IMR-90 (cell line): ENCODE data around the gene SWI5. TPM values are rescaled to one million over a fixed set of nuclear protein-coding genes. Genes with fewer than 3 reads are reported as not detected.
"Not testable (repeated sequence)": the region's sequence is repeated elsewhere in the genome, so short reads cannot be mapped to it uniquely, and the experiment has no call there.

ENCODE experiments used
- ATAC-seq: fragments of 200-7000 bp; cut with Tn5 transposase; 2 replicates; pipeline ENCODE4 v1.9.1; 2020; ENCODE audit warnings: low read depth, mild to moderate bottlenecking, moderate library complexity
- BruUV-seq: library from RNA; stranded (reverse); fragments of 400-500 nt; replicated peaks from 2 replicates; lab custom pipeline; 2021; lab: Mats Ljungman, UMichigan
- CTCF ChIA-PET: fragments of 300-600 bp; formaldehyde crosslinking; extraction: SDS; loops from one replicate; lab custom pipeline; 2021; ENCODE audit warnings: antibody characterized with exemption; lab: Yijun Ruan, JAX
- POLR2A ChIA-PET: fragments of 300-600 bp; sonication (Branson Sonifier 250); formaldehyde crosslinking; loops from one replicate; lab custom pipeline; 2022; ENCODE audit warnings: antibody characterized with exemption; ENCODE audit not compliant: unreplicated experiment; lab: Charles Lee
- DNase-seq: peaks from one replicate; pipeline ENCODE4 v3.0.0; 2013
- H2AFZ ChIP-seq: replicated peaks from 2 replicates; pipeline ENCODE3; 2013; ENCODE audit warnings: low read length, mild to moderate bottlenecking; ENCODE audit not compliant: poor library complexity
- H2AK5ac ChIP-seq: 2 replicates; pipeline ENCODE4 v1.6.1; 2013; ENCODE audit warnings: low read depth, low read length, inconsistent platforms
- H2AK9ac ChIP-seq: replicated peaks from 2 replicates; pipeline ENCODE3; 2013; ENCODE audit warnings: mild to moderate bottlenecking, low read depth, low read length, moderate library complexity; ENCODE audit not compliant: poor library complexity
- H2BK120ac ChIP-seq: 2 replicates; pipeline ENCODE4 v1.6.1; 2013; ENCODE audit warnings: low read depth, low read length, inconsistent platforms
- H2BK15ac ChIP-seq: 3 replicates; pipeline ENCODE4 v1.6.1; 2013; ENCODE audit warnings: low read depth, low read length, inconsistent platforms
- H2BK20ac ChIP-seq: 2 replicates; pipeline ENCODE4 v1.6.1; 2013; ENCODE audit warnings: low read depth, mild to moderate bottlenecking, inconsistent platforms, low read length, moderate library complexity
- H2BK5ac ChIP-seq: 2 replicates; pipeline ENCODE4 v1.6.1; 2013; ENCODE audit warnings: mild to moderate bottlenecking, low read depth, low read length, inconsistent platforms; ENCODE audit not compliant: poor library complexity, severe bottlenecking
- H3K14ac ChIP-seq: replicated peaks from 2 replicates; pipeline ENCODE4 v1.6.1; 2013; ENCODE audit warnings: low read depth, low read length, inconsistent platforms
- H3K18ac ChIP-seq: 2 replicates; pipeline ENCODE4 v1.6.1; 2013; ENCODE audit warnings: low read depth, low read length, control low read depth
- H3K23ac ChIP-seq: 2 replicates; pipeline ENCODE4 v1.6.1; 2013; ENCODE audit warnings: low read depth, low read length, inconsistent platforms
- H3K27ac ChIP-seq: 2 replicates; pipeline ENCODE4 v1.5.1; 2013; ENCODE audit warnings: mild to moderate bottlenecking, control low read depth, low read length; ENCODE audit not compliant: insufficient read depth
- H3K27me3 ChIP-seq: 2 replicates; pipeline ENCODE4 v1.6.1; 2013; ENCODE audit warnings: low read length; ENCODE audit not compliant: control insufficient read depth, insufficient read depth
- H3K36me3 ChIP-seq: 2 replicates; pipeline ENCODE4 v1.6.1; 2013; ENCODE audit warnings: low read length, mixed read lengths; ENCODE audit not compliant: control insufficient read depth, insufficient read depth
- H3K4ac ChIP-seq: 2 replicates; pipeline ENCODE4 v1.6.1; 2013; ENCODE audit warnings: low read depth, low read length, inconsistent platforms
- H3K4me1 ChIP-seq: 2 replicates; pipeline ENCODE4 v1.6.1; 2013; ENCODE audit warnings: low read length, mixed read lengths; ENCODE audit not compliant: control insufficient read depth, insufficient read depth
- H3K4me2 ChIP-seq: 2 replicates; pipeline ENCODE4 v1.6.1; 2013; ENCODE audit warnings: low read depth, mild to moderate bottlenecking, control low read depth, low read length, moderate library complexity
- H3K4me3 ChIP-seq: 2 replicates; pipeline ENCODE4 v1.5.1; 2013; ENCODE audit warnings: low read depth, mild to moderate bottlenecking, control low read depth, low read length, moderate library complexity; ENCODE audit not compliant: insufficient read depth
- H3K56ac ChIP-seq: 2 replicates; pipeline ENCODE4 v1.6.1; 2013; ENCODE audit warnings: low read length, inconsistent platforms; ENCODE audit not compliant: insufficient read depth; ENCODE audit errors: extremely low read depth
- H3K79me1 ChIP-seq, 2 experiments: 2 replicates each; pipeline ENCODE4 v1.6.1; 2013; ENCODE audit warnings: low read length in 2 of 2, inconsistent platforms in 1 of 2, low read depth in 1 of 2
- H3K9ac ChIP-seq: 2 replicates; pipeline ENCODE4 v1.6.1; 2013; ENCODE audit warnings: low read depth, low read length, control low read depth
- H3K9me1 ChIP-seq: 2 replicates; pipeline ENCODE4 v1.6.1; 2013; ENCODE audit warnings: low read length, inconsistent platforms; ENCODE audit not compliant: insufficient read depth
- H3K9me3 ChIP-seq: 2 replicates; pipeline ENCODE4 v1.6.1; 2013; ENCODE audit warnings: low read length; ENCODE audit not compliant: control insufficient read depth, insufficient read depth
- H4K20me1 ChIP-seq: 2 replicates; pipeline ENCODE4 v1.6.1; 2013; ENCODE audit warnings: low read length, inconsistent platforms; ENCODE audit not compliant: insufficient read depth
- H4K5ac ChIP-seq: 2 replicates; pipeline ENCODE4 v1.6.1; 2013; ENCODE audit warnings: mild to moderate bottlenecking, low read depth, low read length, control low read depth
- H4K8ac ChIP-seq, 2 experiments: 2 replicates each; pipeline ENCODE4 v1.6.1; 2013; ENCODE audit warnings: low read depth in 2 of 2, low read length in 2 of 2, control low read depth in 1 of 2, inconsistent platforms in 1 of 2
- H4K91ac ChIP-seq: 2 replicates; pipeline ENCODE4 v1.6.1; 2013; ENCODE audit warnings: low read depth, low read length, inconsistent platforms; ENCODE audit not compliant: insufficient read depth
- WGBS, 2 experiments: methylation state at CpG; one replicate each; pipeline versions ENCODE4 v1.1.5 to v1.1.7; 2013; ENCODE audit warnings: missing lambda C conversion rate in 2 of 2; ENCODE audit not compliant: insufficient read length in 1 of 2; ENCODE audit errors: extremely low coverage in 2 of 2; 5-methylcytosine and 5-hydroxymethylcytosine counted together
- dilution Hi-C: fragments of 300-500 bp; cut with HindIII; formaldehyde crosslinking; loops from one replicate; pipeline ENCODE4 v1.14.3; 2018; ENCODE audit warnings: low sequenced_read_pairs; ENCODE audit not compliant: unreplicated experiment
- in situ Hi-C: fragments of 300-500 bp; cut with MboI; formaldehyde crosslinking; loops from 3 replicates; pipeline ENCODE4 v1.14.3; 2019; ENCODE audit warnings: low sequenced_read_pairs, inconsistent platforms, mixed read lengths
- intact Hi-C: fragments of 100-400 bp; cut with micrococcal nuclease; formaldehyde crosslinking; loops from 2 replicates; pipeline ENCODE4 v1.10.0; 2022
- polyA plus RNA-seq, 3 experiments: library from polyadenylated mRNA; depleted of rRNA; stranded (reverse); fragments of >200 nt; gene quantifications; 2 replicates each; pipeline ENCODE4 v1.2.3, GENCODE V29; 2012; ENCODE audit warnings: low replicate concordance in 1 of 3
- total RNA-seq: library from RNA; depleted of rRNA; stranded (reverse); fragments of >200 nt; gene quantifications from 2 replicates; pipeline ENCODE4 v1.2.3, GENCODE V29; 2012

Gene SWI5
- total and polyA plus RNA-seq, 2 of the 4 experiments (the other 2 are of a cell fraction) = 38.9 to 93.5 TPM

DNA sequence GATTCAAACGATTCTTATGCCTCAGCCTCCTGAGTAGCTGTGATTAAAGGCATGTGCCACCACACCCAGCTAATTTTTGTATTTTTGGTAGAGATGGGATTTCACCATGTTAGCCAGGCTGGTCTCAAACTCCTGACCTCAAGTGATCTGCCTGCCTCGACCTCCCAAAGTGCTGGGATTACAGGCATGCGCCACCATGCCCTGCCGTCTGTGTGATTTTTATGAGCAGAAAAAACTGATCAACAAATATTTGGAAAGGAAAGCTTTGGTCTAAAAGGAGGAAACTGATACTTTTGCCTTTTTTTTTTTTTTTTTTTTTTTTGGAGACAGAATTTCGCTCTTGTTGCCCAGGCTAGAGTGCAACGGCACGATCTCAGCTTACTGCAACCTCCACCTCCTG, 45.2 kb upstream of the SWI5 start:
- BruUV-seq, H3K27ac ChIP-seq, H3K4me2 ChIP-seq, H2AK5ac ChIP-seq, H2BK20ac ChIP-seq, H3K4me3 ChIP-seq, dilution Hi-C loops, H4K91ac ChIP-seq, H2BK120ac ChIP-seq, H4K20me1 ChIP-seq, H4K5ac ChIP-seq, DNase-seq, H3K9me3 ChIP-seq, H3K9me1 ChIP-seq, H3K27me3 ChIP-seq, H2AFZ ChIP-seq, in situ Hi-C loops, H2AK9ac ChIP-seq, H3K9ac ChIP-seq, ATAC-seq, H2BK5ac ChIP-seq, H4K8ac ChIP-seq, H3K4ac ChIP-seq, H3K36me3 ChIP-seq, H3K14ac ChIP-seq, POLR2A ChIA-PET, H3K18ac ChIP-seq, H2BK15ac ChIP-seq, H3K23ac ChIP-seq, CTCF ChIA-PET, H3K79me1 ChIP-seq, H3K4me1 ChIP-seq, H3K56ac ChIP-seq, intact Hi-C loops: not testable (repeated sequence)
- WGBS, 2 experiments = 87% methylated on average over 3 of the region's 7 CpGs; no CpG with 5 or more reads in 1 of the 2 experiments
